ENCODE results near the gene CTIF. TPM values are rescaled to one million over a fixed set of nuclear protein-coding genes. Genes with fewer than 3 reads are reported as not detected.

CTIF gene
- total RNA-seq, 6 donors from 2014 or later = 32.1 to 62.4 (median 47.8) TPM

- WGBS, 2 donors = 61 to 65% methylated on average over 5 to 13 of the region's 18 CpGs
- H3K27ac ChIP-seq = no peak overlapping the region
- peak in 1 of 2 donors; percentile 1 for ATAC-seq (ENCODE audit: low FRiP score in 2 of 2)
Measured at GRCh38 chr18:48889115-48889941, 350.5 kb downstream of the CTIF start.

GRCh38 chr18:48889981-48890762 is 351.3 kb downstream of the CTIF start:
- H3K27ac ChIP-seq = no peak overlapping the region
- no peak overlapping the region for H3K4me3 ChIP-seq
- peaks cover 16 to 36% (median 18%) of the 10 kb centered on the region in 4 donors for H3K4me1 ChIP-seq
- DNase-seq = no peak
- WGBS, 2 donors = 97 to 98% methylated on average over 13 of the region's 13 CpGs
- H3K9me3 ChIP-seq = no peaks in the 10 kb centered on the region
- no peak for ATAC-seq (ENCODE audit: low FRiP score in 2 of 2)
- H3K27me3 ChIP-seq = no peaks in the 10 kb centered on the region
- H3K36me3 ChIP-seq = no peaks in the 10 kb centered on the region
- TF ChIP-seq POLR2AphosphoS5 (IDR thresholded peaks at IDR 0.05) (no peak), EP300 (IDR thresholded peaks at IDR 0.05) (no peak), CTCF (IDR thresholded peaks at IDR 0.05) (no peak), POLR2A (IDR thresholded peaks at IDR 0.05) (no peak)

More at GRCh38 chr18:48889115-48889941, 350.5 kb downstream of the CTIF start:
- Histone ChIP-seq H3K4me1 (peaks cover 16 to 36% (median 18%) of the 10 kb centered on the region in 4 donors), H3K27me3 (no peaks in the 10 kb centered on the region), H3K9me3 (no peaks in the 10 kb centered on the region), H3K36me3 (no peaks in the 10 kb centered on the region), H3K4me3 (no peak overlapping the region)
- DNase-seq = peak in 1 of 2 donors; percentile 86
- TF ChIP-seq POLR2AphosphoS5 (IDR thresholded peaks at IDR 0.05) (no peak), POLR2A (IDR thresholded peaks at IDR 0.05) (no peak), EP300 (IDR thresholded peaks at IDR 0.05) (no peak), CTCF (IDR thresholded peaks at IDR 0.05) (no peak)

- Histone ChIP-seq H3K36me3 (no peaks in the 10 kb centered on the region), H3K4me1 (peaks cover 21 to 39% (median 23%) of the 10 kb centered on the region in 4 donors), H3K4me3 (no peak overlapping the region), H3K27ac (no peak overlapping the region), H3K9me3 (no peaks in the 10 kb centered on the region), H3K27me3 (no peaks in the 10 kb centered on the region)
- no peak for ATAC-seq (ENCODE audit: low FRiP score in 2 of 2)
- TF ChIP-seq POLR2AphosphoS5 (IDR thresholded peaks at IDR 0.05) (no peak), POLR2A (IDR thresholded peaks at IDR 0.05) (no peak), EP300 (IDR thresholded peaks at IDR 0.05) (no peak), CTCF (IDR thresholded peaks at IDR 0.05) (no peak)
- WGBS, 2 donors = 97 to 100% methylated on average over 4 of the region's 4 CpGs
- DNase-seq = no peak
Measured at GRCh38 chr18:48891721-48892120, 352.9 kb downstream of the CTIF start.

- no peak for ATAC-seq (ENCODE audit: low FRiP score in 2 of 2)
- DNase-seq = peak in 1 of 2 donors; percentile 74
- no peak overlapping the region for H3K4me3 ChIP-seq
Measured at GRCh38 chr18:48892146-48892855, 353.5 kb downstream of the CTIF start.

More at GRCh38 chr18:48892146-48892855, 353.5 kb downstream of the CTIF start:
- Histone ChIP-seq H3K36me3 (no peaks in the 10 kb centered on the region), H3K27me3 (no peaks in the 10 kb centered on the region), H3K9me3 (no peaks in the 10 kb centered on the region), H3K4me1 (peaks cover 23 to 44% (median 26%) of the 10 kb centered on the region in 4 donors), H3K27ac (no peak overlapping the region)
- WGBS, 2 donors = 90 to 91% methylated on average over 20 to 22 of the region's 22 CpGs
- TF ChIP-seq POLR2A (IDR thresholded peaks at IDR 0.05) = no peak
- no peak for TF ChIP-seq POLR2AphosphoS5 (IDR thresholded peaks at IDR 0.05)
- no peak for TF ChIP-seq EP300 (IDR thresholded peaks at IDR 0.05)
- no peak for TF ChIP-seq CTCF (IDR thresholded peaks at IDR 0.05)
